ENCODE data around the gene GMPR.
"Not testable (repeated sequence)": the region's sequence is repeated elsewhere in the genome, so short reads cannot be mapped to it uniquely, and the experiment has no call there.

DNA sequence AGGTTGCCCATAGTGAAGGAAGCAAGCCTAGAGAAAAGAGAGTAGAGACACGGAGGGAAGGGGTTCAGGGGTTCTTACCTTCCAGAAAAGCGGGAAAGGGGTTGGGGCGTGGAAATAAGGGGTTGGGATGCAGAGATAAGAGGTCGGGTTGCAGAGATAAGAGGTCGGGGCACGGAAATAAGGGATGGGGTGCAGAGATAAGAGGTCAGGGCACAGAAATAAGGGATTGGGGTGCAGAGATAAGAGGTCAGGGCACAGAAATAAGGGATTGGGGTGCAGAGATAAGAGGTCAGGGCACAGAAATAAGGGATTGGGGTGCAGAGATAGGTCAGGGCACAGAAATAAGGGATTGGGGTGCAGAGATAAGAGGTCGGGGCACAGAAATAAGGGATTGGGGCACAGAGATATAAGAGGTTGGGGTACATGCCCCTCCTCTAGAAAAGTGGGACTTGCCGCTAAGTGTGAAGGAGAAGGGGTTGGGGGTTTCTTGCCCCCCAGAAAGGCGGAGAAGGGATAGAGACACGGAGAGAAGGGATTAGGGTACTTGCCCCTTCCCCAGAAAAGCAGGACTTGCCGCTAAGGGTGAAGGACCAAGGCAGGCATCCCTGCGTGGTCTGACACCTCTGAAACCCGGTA lies 25.2 kb downstream of the GMPR start:
- TF ChIP-seq, protein P1, sequence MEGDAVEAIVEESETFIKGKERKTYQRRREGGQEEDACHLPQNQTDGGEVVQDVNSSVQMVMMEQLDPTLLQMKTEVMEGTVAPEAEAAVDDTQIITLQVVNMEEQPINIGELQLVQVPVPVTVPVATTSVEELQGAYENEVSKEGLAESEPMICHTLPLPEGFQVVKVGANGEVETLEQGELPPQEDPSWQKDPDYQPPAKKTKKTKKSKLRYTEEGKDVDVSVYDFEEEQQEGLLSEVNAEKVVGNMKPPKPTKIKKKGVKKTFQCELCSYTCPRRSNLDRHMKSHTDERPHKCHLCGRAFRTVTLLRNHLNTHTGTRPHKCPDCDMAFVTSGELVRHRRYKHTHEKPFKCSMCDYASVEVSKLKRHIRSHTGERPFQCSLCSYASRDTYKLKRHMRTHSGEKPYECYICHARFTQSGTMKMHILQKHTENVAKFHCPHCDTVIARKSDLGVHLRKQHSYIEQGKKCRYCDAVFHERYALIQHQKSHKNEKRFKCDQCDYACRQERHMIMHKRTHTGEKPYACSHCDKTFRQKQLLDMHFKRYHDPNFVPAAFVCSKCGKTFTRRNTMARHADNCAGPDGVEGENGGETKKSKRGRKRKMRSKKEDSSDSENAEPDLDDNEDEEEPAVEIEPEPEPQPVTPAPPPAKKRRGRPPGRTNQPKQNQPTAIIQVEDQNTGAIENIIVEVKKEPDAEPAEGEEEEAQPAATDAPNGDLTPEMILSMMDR (IDR thresholded peaks at IDR 0.05), result not testable (repeated sequence)
- TF ChIP-seq POLR2A (IDR thresholded peaks at IDR 0.05), result not testable (repeated sequence)
